OCI-LY7 (cell line): ENCODE measurements around the gene ADCY5.

Source experiments
- EZH2phosphoT487 ChIP-seq: fragments of 200-600 bp; sonication (generic); IDR thresholded peaks from 2 replicates; pipeline ENCODE4 v1.6.1; 2018; ENCODE audit warnings: low read depth, borderline replicate concordance, mild to moderate bottlenecking, mixed run types, antibody characterized with exemption, low read length, moderate library complexity, mixed read lengths
- TF ChIP-seq, protein P1 (sequence below): fragments of 200-600 bp; sonication (generic); conservative IDR thresholded peaks from 2 replicates; pipeline ENCODE4 v1.5.1; 2014; ENCODE audit warnings: mild to moderate bottlenecking, antibody characterized with exemption, low read length, moderate library complexity, mixed read lengths

DNA sequence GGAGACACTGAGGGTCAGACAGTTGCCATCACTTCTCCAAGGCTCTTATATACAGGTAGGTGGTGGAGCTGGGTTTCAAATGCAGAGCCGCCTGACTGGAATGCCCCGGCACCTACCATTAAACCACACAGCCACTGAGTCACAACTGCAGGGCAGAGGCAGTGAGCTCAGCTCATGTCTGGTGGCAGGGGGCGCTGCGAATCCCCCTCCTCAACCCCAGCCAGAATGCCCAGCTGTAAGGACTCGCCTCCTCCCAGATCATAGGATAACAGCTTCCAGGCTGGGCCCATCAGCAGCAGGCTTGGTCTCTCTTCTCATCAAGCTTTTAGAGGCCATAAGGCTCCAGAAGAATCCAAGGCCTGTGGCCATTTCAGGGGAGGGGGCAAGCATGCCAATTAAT is 26.4 kb downstream of the ADCY5 start:
- TF ChIP-seq, protein P1, sequence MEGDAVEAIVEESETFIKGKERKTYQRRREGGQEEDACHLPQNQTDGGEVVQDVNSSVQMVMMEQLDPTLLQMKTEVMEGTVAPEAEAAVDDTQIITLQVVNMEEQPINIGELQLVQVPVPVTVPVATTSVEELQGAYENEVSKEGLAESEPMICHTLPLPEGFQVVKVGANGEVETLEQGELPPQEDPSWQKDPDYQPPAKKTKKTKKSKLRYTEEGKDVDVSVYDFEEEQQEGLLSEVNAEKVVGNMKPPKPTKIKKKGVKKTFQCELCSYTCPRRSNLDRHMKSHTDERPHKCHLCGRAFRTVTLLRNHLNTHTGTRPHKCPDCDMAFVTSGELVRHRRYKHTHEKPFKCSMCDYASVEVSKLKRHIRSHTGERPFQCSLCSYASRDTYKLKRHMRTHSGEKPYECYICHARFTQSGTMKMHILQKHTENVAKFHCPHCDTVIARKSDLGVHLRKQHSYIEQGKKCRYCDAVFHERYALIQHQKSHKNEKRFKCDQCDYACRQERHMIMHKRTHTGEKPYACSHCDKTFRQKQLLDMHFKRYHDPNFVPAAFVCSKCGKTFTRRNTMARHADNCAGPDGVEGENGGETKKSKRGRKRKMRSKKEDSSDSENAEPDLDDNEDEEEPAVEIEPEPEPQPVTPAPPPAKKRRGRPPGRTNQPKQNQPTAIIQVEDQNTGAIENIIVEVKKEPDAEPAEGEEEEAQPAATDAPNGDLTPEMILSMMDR: no peak
- no peak for TF ChIP-seq EZH2phosphoT487
